ENCODE measurements around the gene KCNJ1. TPM values are rescaled to one million over a fixed set of nuclear protein-coding genes. Genes with fewer than 3 reads are reported as not detected.

Gene KCNJ1
- total and polyA plus RNA-seq, 8 donors, result 0.03 to 0.28 (median 0.08) TPM; not detected in 3

DNA sequence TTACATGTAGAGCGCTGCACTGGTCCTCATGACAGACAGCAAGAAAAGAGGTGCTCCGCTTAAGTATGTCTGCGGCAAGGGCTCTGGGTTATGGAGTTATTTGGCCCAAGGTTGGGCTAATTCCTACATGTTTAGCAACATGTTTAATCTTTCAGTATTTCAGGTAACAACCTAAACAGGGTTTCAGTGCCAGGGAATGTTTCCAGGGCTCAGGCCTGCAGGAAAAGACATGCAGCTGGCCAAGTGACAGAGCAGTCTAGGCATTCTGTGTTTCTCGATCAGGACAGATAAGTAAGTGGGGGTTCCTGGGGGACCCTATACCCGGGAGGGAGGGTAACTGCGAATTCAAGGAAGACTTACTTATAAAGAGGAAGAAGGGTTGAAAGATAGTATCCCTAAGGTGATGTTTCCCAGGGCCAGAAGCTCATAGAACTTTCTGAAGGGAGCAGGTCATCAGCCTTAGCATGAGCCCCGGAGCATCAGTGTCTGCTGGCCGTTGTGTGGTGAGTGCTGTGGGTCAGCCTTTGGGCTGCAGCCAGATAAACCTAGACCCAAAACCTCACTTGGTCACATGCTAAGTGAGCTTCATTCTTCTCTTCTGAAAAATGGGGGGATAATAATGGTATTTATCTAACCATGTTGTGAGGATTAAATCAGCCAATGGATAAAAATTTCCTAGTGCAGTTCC lies 42.5 kb upstream of the KCNJ1 start:
- ATAC-seq (no peak), FAIRE-seq (no peak), DNase-seq (no peak)
- intact Hi-C loops (cut with DNase I), result no loop called here
- no peaks in the 10 kb centered on the region for H3K36me3 ChIP-seq
- peaks cover 0 to 23% (median 16%) of the 10 kb centered on the region in 3 donors for H3K4me1 ChIP-seq
- H3K9me3 ChIP-seq, result no peaks in the 10 kb centered on the region
- TF ChIP-seq, protein P1, sequence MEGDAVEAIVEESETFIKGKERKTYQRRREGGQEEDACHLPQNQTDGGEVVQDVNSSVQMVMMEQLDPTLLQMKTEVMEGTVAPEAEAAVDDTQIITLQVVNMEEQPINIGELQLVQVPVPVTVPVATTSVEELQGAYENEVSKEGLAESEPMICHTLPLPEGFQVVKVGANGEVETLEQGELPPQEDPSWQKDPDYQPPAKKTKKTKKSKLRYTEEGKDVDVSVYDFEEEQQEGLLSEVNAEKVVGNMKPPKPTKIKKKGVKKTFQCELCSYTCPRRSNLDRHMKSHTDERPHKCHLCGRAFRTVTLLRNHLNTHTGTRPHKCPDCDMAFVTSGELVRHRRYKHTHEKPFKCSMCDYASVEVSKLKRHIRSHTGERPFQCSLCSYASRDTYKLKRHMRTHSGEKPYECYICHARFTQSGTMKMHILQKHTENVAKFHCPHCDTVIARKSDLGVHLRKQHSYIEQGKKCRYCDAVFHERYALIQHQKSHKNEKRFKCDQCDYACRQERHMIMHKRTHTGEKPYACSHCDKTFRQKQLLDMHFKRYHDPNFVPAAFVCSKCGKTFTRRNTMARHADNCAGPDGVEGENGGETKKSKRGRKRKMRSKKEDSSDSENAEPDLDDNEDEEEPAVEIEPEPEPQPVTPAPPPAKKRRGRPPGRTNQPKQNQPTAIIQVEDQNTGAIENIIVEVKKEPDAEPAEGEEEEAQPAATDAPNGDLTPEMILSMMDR (IDR thresholded peaks at IDR 0.05), result no peak
- WGBS, 2 donors, result 70 to 71% methylated on average over 8 of the region's 8 CpGs
- no peak overlapping the region for H3K27ac ChIP-seq
- H3K4me3 ChIP-seq, result no peak overlapping the region
- H3K27me3 ChIP-seq, result no peaks in the 10 kb centered on the region

DNA sequence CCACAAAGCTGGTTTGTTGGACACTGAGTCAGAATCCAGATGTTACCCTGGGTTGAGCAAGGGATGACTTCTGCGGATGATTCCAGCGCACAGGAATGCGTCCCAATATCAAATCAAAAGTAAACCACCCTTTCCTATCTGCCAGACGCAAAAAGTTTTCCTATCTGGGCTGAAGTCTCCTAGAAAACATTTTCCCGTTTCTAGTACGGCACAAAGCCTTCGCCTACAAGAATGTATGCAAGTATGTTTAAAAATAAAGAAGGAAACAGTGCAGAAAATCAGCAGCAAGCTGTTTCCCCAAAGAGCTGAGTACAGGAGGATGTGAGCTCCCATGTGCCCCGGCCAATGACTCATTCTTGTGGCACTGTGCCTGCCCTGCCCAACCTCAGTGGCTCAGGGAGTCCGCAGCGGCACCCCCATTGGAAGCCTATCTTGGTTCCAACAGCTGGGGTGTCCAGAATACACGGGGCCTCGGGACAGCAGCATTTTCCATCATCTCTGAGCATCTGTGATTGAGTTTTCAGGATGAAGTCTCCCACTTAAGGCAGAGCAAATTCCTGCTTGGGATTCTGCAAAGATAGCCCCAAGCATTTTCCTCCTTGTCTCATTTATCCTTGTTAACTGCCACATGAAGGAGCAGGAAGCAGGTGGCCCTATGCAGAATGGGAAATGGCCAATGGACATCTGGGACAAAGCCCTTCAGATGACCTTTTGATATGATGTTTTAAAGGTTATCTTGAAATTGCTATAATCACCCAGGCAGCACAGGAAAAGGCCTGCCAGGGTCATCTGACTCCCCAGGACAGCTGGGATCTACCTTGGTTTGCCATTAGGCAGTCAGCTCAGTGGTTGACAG lies 41.5 kb upstream of the KCNJ1 start:
- H3K36me3 ChIP-seq, result no peaks in the 10 kb centered on the region
- TF ChIP-seq, protein P1 (IDR thresholded peaks at IDR 0.05), result no peak
- 56 to 64% methylated on average over 12 of the region's 12 CpGs for WGBS, 2 donors
- FAIRE-seq (no peak), DNase-seq (peak in 5 of 6 donors; percentile 67 to 81 (median 70)), ATAC-seq (peak; percentile 35 to 62 (median 46))
- H3K27me3 ChIP-seq, result no peaks in the 10 kb centered on the region
- no peak overlapping the region for H3K4me3 ChIP-seq
- H3K27ac ChIP-seq, result peak overlapping the region in 1 of 4 donors; percentile 22
- no peaks in the 10 kb centered on the region for H3K9me3 ChIP-seq
- peaks cover 0 to 28% (median 16%) of the 10 kb centered on the region in 3 donors for H3K4me1 ChIP-seq
- intact Hi-C loops (cut with DNase I), result no loop called here

DNA sequence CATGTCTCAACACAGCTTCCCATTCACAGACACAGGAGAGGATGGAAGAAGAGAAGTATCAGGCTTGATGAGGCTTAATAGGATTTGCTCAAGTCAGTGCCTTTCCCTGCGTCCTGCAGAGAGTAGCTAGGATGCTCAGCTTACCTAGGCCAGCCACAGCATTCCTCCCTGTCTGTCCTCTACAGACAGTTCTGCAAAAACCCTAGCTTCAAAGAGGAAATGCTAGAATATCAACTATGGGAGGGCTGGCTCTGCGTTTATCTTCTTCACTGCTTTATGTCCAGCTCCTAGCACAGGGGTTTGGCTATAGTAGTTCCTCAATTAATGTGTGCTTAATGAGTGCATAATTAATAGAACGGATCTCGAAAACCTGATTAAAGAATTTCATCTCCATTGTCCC lies 40.5 kb upstream of the KCNJ1 start:
- Histone ChIP-seq H3K27ac (no peak overlapping the region), H3K4me1 (peaks cover 0 to 28% (median 16%) of the 10 kb centered on the region in 3 donors), H3K9me3 (no peaks in the 10 kb centered on the region), H3K4me3 (no peak overlapping the region), H3K27me3 (no peaks in the 10 kb centered on the region), H3K36me3 (no peaks in the 10 kb centered on the region)
- intact Hi-C loops (cut with DNase I), result no loop called here
- FAIRE-seq (no peak), ATAC-seq (no peak), DNase-seq (no peak)
- TF ChIP-seq, protein P1 (IDR thresholded peaks at IDR 0.05), result no peak
- WGBS, 2 donors, result 84 to 88% methylated on average over 4 of the region's 4 CpGs

DNA sequence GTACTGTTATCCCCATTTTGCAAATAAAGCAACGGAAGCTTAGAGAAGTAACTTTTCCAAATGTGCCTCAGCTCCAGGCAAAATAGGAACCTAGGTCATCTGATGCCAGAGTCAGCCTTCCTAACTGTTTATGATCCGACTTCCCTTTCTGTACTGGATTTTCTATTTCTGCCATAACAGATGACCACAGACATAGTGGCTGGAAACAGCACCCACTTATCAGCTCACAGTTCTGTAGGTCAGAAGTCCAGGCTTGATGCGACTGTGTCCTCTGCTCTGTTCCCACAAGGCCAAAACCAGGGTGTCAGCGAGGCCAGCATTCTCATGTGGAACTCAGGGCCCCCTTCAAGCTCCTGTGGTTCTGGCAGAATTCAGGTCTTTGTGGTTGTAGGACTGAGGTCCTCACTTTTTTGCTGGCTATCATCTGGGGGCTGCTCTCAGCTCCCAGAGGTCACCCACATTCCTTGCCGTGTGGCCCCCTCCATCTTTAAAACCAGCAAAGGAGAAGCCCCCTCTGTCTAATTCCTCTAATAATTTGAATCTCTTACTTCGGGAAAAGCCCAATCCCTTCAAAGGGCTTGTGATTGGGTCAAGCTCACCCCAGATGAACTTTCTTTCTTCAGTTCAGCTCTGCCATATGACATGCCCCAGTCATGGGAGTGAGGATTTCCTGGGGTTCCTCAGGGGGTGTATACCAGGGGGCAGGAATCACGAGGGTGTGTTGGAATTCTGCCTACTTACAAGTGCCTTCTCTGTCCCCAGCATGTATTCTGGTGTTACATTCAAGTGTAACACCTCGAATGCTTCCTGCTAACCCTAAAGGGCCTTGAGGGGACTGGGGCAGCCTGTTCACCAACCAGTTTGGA lies 39.3 kb upstream of the KCNJ1 start:
- no peaks in the 10 kb centered on the region for H3K27me3 ChIP-seq
- FAIRE-seq (no peak), ATAC-seq (peak in 2 of 4 donors; percentile 1 to 4), DNase-seq (no peak)
- no peaks in the 10 kb centered on the region for H3K36me3 ChIP-seq
- no peaks in the 10 kb centered on the region for H3K9me3 ChIP-seq
- H3K4me3 ChIP-seq, result peak overlapping the region in 2 of 4 donors; percentile 55 to 63
- intact Hi-C loops (cut with DNase I), result no loop called here
- WGBS, 2 donors, result 77 to 81% methylated on average over 8 of the region's 8 CpGs
- TF ChIP-seq, protein P1 (IDR thresholded peaks at IDR 0.05), result no peak
- H3K4me1 ChIP-seq, result peaks cover 0 to 28% (median 16%) of the 10 kb centered on the region in 3 donors
- peak overlapping the region in 2 of 4 donors; percentile 17 to 74 for H3K27ac ChIP-seq
